Measurements from ENCODE around the gene PRRX2.

The PRRX2 gene

GRCh38 chr9:129641750-129642585 lies 23.5 kb upstream of the PRRX2 start, which contains the start of gene ASB6 (continued):
- TF ChIP-seq, protein P1, sequence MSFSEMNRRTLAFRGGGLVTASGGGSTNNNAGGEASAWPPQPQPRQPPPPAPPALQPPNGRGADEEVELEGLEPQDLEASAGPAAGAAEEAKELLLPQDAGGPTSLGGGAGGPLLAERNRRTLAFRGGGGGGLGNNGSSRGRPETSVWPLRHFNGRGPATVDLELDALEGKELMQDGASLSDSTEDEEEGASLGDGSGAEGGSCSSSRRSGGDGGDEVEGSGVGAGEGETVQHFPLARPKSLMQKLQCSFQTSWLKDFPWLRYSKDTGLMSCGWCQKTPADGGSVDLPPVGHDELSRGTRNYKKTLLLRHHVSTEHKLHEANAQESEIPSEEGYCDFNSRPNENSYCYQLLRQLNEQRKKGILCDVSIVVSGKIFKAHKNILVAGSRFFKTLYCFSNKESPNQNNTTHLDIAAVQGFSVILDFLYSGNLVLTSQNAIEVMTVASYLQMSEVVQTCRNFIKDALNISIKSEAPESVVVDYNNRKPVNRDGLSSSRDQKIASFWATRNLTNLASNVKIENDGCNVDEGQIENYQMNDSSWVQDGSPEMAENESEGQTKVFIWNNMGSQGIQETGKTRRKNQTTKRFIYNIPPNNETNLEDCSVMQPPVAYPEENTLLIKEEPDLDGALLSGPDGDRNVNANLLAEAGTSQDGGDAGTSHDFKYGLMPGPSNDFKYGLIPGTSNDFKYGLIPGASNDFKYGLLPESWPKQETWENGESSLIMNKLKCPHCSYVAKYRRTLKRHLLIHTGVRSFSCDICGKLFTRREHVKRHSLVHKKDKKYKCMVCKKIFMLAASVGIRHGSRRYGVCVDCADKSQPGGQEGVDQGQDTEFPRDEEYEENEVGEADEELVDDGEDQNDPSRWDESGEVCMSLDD (tag by site-specific recombination; IDR thresholded peaks at IDR 0.05): no peak
- TF ChIP-seq REPIN1 (tag by site-specific recombination; IDR thresholded peaks at IDR 0.05; ENCODE audit: low read depth): peak; percentile 56; the same call in 1 of the 2 replicates
- peak; percentile 93 for TF ChIP-seq KLF9 (tag by site-specific recombination; IDR thresholded peaks at IDR 0.05; ENCODE audit: low read depth)
- TF ChIP-seq ZNF394 (tag by site-specific recombination; IDR thresholded peaks at IDR 0.05; ENCODE audit: borderline replicate concordance): peak; percentile 80
- TF ChIP-seq TSHZ1 (tag by site-specific recombination; IDR thresholded peaks at IDR 0.05; ENCODE audit: borderline replicate concordance): peak; percentile 36; the same call in 1 of the 2 replicates
- TF ChIP-seq KLF1 (tag by site-specific recombination; IDR thresholded peaks at IDR 0.05): peak; percentile 66
- TF ChIP-seq, protein P2, sequence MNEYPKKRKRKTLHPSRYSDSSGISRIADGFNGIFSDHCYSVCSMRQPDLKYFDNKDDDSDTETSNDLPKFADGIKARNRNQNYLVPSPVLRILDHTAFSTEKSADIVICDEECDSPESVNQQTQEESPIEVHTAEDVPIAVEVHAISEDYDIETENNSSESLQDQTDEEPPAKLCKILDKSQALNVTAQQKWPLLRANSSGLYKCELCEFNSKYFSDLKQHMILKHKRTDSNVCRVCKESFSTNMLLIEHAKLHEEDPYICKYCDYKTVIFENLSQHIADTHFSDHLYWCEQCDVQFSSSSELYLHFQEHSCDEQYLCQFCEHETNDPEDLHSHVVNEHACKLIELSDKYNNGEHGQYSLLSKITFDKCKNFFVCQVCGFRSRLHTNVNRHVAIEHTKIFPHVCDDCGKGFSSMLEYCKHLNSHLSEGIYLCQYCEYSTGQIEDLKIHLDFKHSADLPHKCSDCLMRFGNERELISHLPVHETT (tag by site-specific recombination; IDR thresholded peaks at IDR 0.05): peak; percentile 85
- TF ChIP-seq ZNF266 (tag by site-specific recombination; IDR thresholded peaks at IDR 0.05; ENCODE audit: low read depth): no peak
- TF ChIP-seq, protein P3, sequence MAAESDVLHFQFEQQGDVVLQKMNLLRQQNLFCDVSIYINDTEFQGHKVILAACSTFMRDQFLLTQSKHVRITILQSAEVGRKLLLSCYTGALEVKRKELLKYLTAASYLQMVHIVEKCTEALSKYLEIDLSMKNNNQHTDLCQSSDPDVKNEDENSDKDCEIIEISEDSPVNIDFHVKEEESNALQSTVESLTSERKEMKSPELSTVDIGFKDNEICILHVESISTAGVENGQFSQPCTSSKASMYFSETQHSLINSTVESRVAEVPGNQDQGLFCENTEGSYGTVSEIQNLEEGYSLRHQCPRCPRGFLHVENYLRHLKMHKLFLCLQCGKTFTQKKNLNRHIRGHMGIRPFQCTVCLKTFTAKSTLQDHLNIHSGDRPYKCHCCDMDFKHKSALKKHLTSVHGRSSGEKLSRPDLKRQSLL (tag by site-specific recombination; IDR thresholded peaks at IDR 0.05): 0 out of 2 replicates have a peak, but pooled peaks have one; percentile 54

GRCh38 chr9:129643706-129644105 lies 21.7 kb upstream of the PRRX2 start:
- no peaks in the 10 kb centered on the region for H3K9me3 ChIP-seq (ENCODE audit: control insufficient read depth, insufficient read depth, low read depth, low read length)
- peaks cover 11% of the 10 kb centered on the region for H3K4me1 ChIP-seq (ENCODE audit: control insufficient read depth, insufficient read depth, low read length)
- no peak overlapping the region for H3K4me3 ChIP-seq (ENCODE audit: low read depth, low read length)
- ChIA-PET POLR2A (interaction anchor here (1.1 kb wide), 1 partner anchor 133 kb away, joined by 3 read pairs; no protein-coding TSS in a partner anchor), CTCF (interaction anchor here (0.6 to 3.6 kb wide), 13 partner anchors 13 to 535 kb away, joined by 3 to 30 read pairs (median 7); no protein-coding TSS in a partner anchor)
- H3K36me3 ChIP-seq (ENCODE audit: control insufficient read depth in 2 of 2, insufficient read depth in 1 of 2, low read length in 2 of 2): peaks cover 0 to 12% of the 10 kb centered on the region in 2 experiments; a peak in 1 of 3 replicates
- H3K27ac ChIP-seq (ENCODE audit: extremely low read depth, low read depth, low read length): no peak overlapping the region
- TF ChIP-seq ZNF48 (tag by site-specific recombination; IDR thresholded peaks at IDR 0.05): no peak
- TF ChIP-seq, protein P4, sequence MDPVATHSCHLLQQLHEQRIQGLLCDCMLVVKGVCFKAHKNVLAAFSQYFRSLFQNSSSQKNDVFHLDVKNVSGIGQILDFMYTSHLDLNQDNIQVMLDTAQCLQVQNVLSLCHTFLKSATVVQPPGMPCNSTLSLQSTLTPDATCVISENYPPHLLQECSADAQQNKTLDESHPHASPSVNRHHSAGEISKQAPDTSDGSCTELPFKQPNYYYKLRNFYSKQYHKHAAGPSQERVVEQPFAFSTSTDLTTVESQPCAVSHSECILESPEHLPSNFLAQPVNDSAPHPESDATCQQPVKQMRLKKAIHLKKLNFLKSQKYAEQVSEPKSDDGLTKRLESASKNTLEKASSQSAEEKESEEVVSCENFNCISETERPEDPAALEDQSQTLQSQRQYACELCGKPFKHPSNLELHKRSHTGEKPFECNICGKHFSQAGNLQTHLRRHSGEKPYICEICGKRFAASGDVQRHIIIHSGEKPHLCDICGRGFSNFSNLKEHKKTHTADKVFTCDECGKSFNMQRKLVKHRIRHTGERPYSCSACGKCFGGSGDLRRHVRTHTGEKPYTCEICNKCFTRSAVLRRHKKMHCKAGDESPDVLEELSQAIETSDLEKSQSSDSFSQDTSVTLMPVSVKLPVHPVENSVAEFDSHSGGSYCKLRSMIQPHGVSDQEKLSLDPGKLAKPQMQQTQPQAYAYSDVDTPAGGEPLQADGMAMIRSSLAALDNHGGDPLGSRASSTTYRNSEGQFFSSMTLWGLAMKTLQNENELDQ (tag by site-specific recombination; IDR thresholded peaks at IDR 0.05; ENCODE audit: low read depth): no peak
- TF ChIP-seq MYNN (tag by site-specific recombination; IDR thresholded peaks at IDR 0.05; ENCODE audit: borderline replicate concordance): no peak
- no peak for TF ChIP-seq ZNF248 (tag by site-specific recombination; IDR thresholded peaks at IDR 0.05)
- TF ChIP-seq ZBTB44 (tag by site-specific recombination; IDR thresholded peaks at IDR 0.05): no peak
- TF ChIP-seq REPIN1 (tag by site-specific recombination; IDR thresholded peaks at IDR 0.05; ENCODE audit: low read depth): no peak
- no peak for TF ChIP-seq YY1 (tag by site-specific recombination; IDR thresholded peaks at IDR 0.05)

Data from HEK293 (cell line).